Endothelial cell of umbilical vein (primary cell): ENCODE data around the gene INTS1. TPM values are rescaled to one million over a fixed set of nuclear protein-coding genes. Genes with fewer than 3 reads are reported as not detected.

ENCODE experiments used
- BruUV-seq: library from RNA; stranded (reverse); fragments of 400-500 nt; replicated peaks from 2 replicates; lab custom pipeline; 2021; lab: Mats Ljungman, UMichigan
- CTCF ChIA-PET: fragments of 300-600, 350-600 bp; sonication (Branson Sonifier 250); formaldehyde crosslinking; loops from one replicate; lab custom pipeline; 2021; ENCODE audit warnings: antibody characterized with exemption, inconsistent platforms; lab: Charles Lee
- POLR2A ChIA-PET: fragments of 300-600, 350-600 bp; sonication (Branson Sonifier 250); formaldehyde crosslinking; loops from one replicate; lab custom pipeline; 2021; ENCODE audit warnings: antibody characterized with exemption, inconsistent platforms; lab: Charles Lee
- DNase-seq: peaks from one replicate; pipeline ENCODE4 v3.0.0-alpha.2; 2011; ENCODE audit warnings: low read depth, low spot score
- FAIRE-seq: peaks from 2 replicates; lab custom pipeline; 2011; peaks lifted over from hg19 to GRCh38; lab: Jason Lieb, UNC
- H2AFZ ChIP-seq: 2 replicates; pipeline ENCODE4 v1.6.0; 2012; ENCODE audit warnings: low read depth, low read length, control low read depth, inconsistent platforms
- H3K27ac ChIP-seq: 2 replicates; pipeline ENCODE4 v1.5.1; 2011; ENCODE audit warnings: low read depth, mild to moderate bottlenecking, control low read depth, low read length, moderate library complexity; ENCODE audit not compliant: insufficient read depth
- H3K27me3 ChIP-seq, 2 experiments: 2 replicates each; pipeline versions ENCODE4 v1.6.0 to v1.6.1; 2011; ENCODE audit warnings: low read length in 2 of 2, mixed read lengths in 1 of 2; ENCODE audit not compliant: control insufficient read depth in 2 of 2, insufficient read depth in 2 of 2
- H3K36me3 ChIP-seq, 2 experiments: 2 replicates in 1 of 2; 3 replicates in 1 of 2; pipeline ENCODE4 v1.5.1; 2011; ENCODE audit warnings: low read length in 2 of 2, mild to moderate bottlenecking in 1 of 2, moderate library complexity in 1 of 2; ENCODE audit not compliant: control insufficient read depth in 2 of 2, insufficient read depth in 2 of 2; ENCODE audit errors: extremely low read depth in 1 of 2
- H3K4me1 ChIP-seq: 3 replicates; pipeline ENCODE4 v1.5.1; 2011; ENCODE audit warnings: mild to moderate bottlenecking, low read length; ENCODE audit not compliant: control insufficient read depth, insufficient read depth; ENCODE audit errors: extremely low read depth
- H3K4me2 ChIP-seq: 2 replicates; pipeline ENCODE4 v1.6.1; 2011; ENCODE audit warnings: low read length, control low read depth, mixed read lengths; ENCODE audit not compliant: insufficient read depth
- H3K4me3 ChIP-seq, 3 experiments: fragments of 200-600 bp in 1 of 3; sonication (generic), shearing (Covaris generic) in 1 of 3; replicated peaks in 1 of 3; 2 replicates each; pipeline ENCODE4 v1.5.1; 2011 to 2016; ENCODE audit warnings: control low read depth in 3 of 3, low read length in 3 of 3, mild to moderate bottlenecking in 2 of 3, inconsistent platforms in 1 of 3, low read depth in 1 of 3, moderate library complexity in 1 of 3; ENCODE audit not compliant: insufficient read depth in 1 of 3
- H3K79me2 ChIP-seq: 2 replicates; pipeline ENCODE4 v1.6.0; 2012; ENCODE audit warnings: low read length, inconsistent platforms; ENCODE audit not compliant: control insufficient read depth, insufficient read depth
- H3K9ac ChIP-seq: replicated peaks from 2 replicates; pipeline ENCODE3; 2011; ENCODE audit warnings: low read length, control low read depth; ENCODE audit not compliant: insufficient read depth; ENCODE audit errors: extremely low read depth
- H3K9me1 ChIP-seq: replicated peaks from 3 replicates; pipeline ENCODE4 v1.6.0; 2011; ENCODE audit warnings: mild to moderate bottlenecking, low read length; ENCODE audit not compliant: control insufficient read depth, insufficient read depth; ENCODE audit errors: extremely low read depth
- H3K9me3 ChIP-seq: replicated peaks from 2 replicates; pipeline ENCODE4 v1.5.1; 2012; ENCODE audit warnings: low read length, inconsistent platforms; ENCODE audit not compliant: control insufficient read depth, insufficient read depth
- H4K20me1 ChIP-seq: replicated peaks from 2 replicates; pipeline ENCODE3; 2011; ENCODE audit warnings: mild to moderate bottlenecking, low read length; ENCODE audit not compliant: control insufficient read depth, insufficient read depth; ENCODE audit errors: extremely low read depth
- EZH2 ChIP-seq: IDR thresholded peaks from 2 replicates; pipeline ENCODE4 v1.6.1; 2012; ENCODE audit warnings: borderline replicate concordance, low read depth, mild to moderate bottlenecking, moderate library complexity, low read length, inconsistent platforms; ENCODE audit not compliant: severe bottlenecking
- FOS ChIP-seq: IDR thresholded peaks from 2 replicates; pipeline ENCODE4 v1.6.1; 2011; ENCODE audit warnings: mild to moderate bottlenecking, low read length, moderate library complexity, borderline replicate concordance; ENCODE audit not compliant: insufficient read depth
- GATA2 ChIP-seq: IDR thresholded peaks from 2 replicates; pipeline ENCODE4 v1.7.0; 2011; ENCODE audit warnings: low read depth, mild to moderate bottlenecking, moderate library complexity, mixed read lengths, low read length; ENCODE audit not compliant: insufficient read length, insufficient read depth
- JUN ChIP-seq: IDR thresholded peaks from 2 replicates; pipeline ENCODE4 v1.6.1; 2011; ENCODE audit warnings: borderline replicate concordance, low read depth; ENCODE audit not compliant: insufficient read length, insufficient read depth
- MYC ChIP-seq: IDR thresholded peaks from one replicate; pipeline ENCODE4 v1.6.1; 2011; ENCODE audit warnings: mild to moderate bottlenecking, low read depth, low read length
- POLR2A ChIP-seq: IDR thresholded peaks from 2 replicates; pipeline ENCODE4 v1.6.1; 2012; ENCODE audit warnings: low read depth, mild to moderate bottlenecking, control low read depth, low read length
- POLR2AphosphoS5 ChIP-seq: IDR thresholded peaks from 2 replicates; pipeline ENCODE4 v1.6.1; 2012; ENCODE audit warnings: low read depth, mild to moderate bottlenecking, control low read depth, low read length, moderate library complexity; ENCODE audit not compliant: insufficient read depth
- dilution Hi-C: fragments of 300-500 bp; cut with MboI; formaldehyde crosslinking; loops from one replicate; pipeline ENCODE4 v1.15.0; 2019; ENCODE audit warnings: low sequenced_read_pairs; ENCODE audit not compliant: extremely low pct_ligation_motif_present
- intact Hi-C: fragments of 100-400 bp; cut with micrococcal nuclease; formaldehyde crosslinking; loops from one replicate; pipeline ENCODE4 v1.10.0; 2022
- polyA plus RNA-seq, 4 experiments: library from polyadenylated mRNA; depleted of rRNA in 3 of 4; stranded (reverse) in 3 of 4; unstranded in 1 of 4; fragments of >200 nt; gene quantifications; 2 replicates each; pipeline versions ENCODE4 v1.2.1 to v1.2.3, GENCODE V29; 2011 to 2012; ENCODE audit warnings: missing spikeins in 1 of 4
- total RNA-seq: library from RNA; stranded (reverse); gene quantifications from 2 replicates; pipeline ENCODE4 v1.2.3, GENCODE V29; 2021
- TF ChIP-seq, protein P1 (sequence below): IDR thresholded peaks from 2 replicates; pipeline ENCODE4 v1.6.1; 2011; ENCODE audit not compliant: insufficient read depth, insufficient read length
- TF ChIP-seq, protein P2 (sequence below), 2 donors: IDR thresholded peaks; 1 replicate in 1 of 2; 2 replicates in 1 of 2; pipeline ENCODE4 v1.5.1; 2011; ENCODE audit warnings: low read length in 2 of 2, mild to moderate bottlenecking in 2 of 2, moderate library complexity in 2 of 2, control low read depth in 1 of 2, inconsistent platforms in 1 of 2, low read depth in 1 of 2; ENCODE audit not compliant: insufficient read depth in 1 of 2; ENCODE audit errors: extremely low read depth in 1 of 2

The INTS1 gene
- total and polyA plus RNA-seq, 2 donors (not counting 3 experiments of a cell fraction or from before 2014, with no cell fraction given): 57.8 to 116 TPM

DNA sequence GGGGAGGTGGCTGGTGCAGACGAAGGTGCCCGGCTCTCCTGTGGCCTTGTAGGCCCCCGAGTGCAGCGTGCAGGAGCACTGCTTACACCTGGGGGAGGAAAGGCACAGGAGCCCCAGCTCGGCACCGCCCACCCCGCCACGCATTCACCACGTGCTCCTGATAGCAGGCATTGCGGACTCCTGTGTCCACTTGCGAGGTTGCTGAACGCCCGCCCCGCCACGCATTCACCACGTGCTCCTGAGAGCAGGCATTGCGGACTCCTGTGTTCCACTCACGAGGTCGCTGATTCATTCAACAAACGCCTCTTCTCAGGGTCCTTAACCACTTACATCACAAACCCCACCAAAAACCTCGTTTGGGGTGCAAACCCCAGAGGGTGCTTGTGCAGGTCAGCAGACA, 58.8 kb downstream of the INTS1 start:
- no peak overlapping the region for H2AFZ ChIP-seq
- no TSS peak for BruUV-seq
- no peak for TF ChIP-seq FOS
- TF ChIP-seq POLR2A: no peak
- TF ChIP-seq GATA2: no peak
- TF ChIP-seq POLR2AphosphoS5: no peak
- TF ChIP-seq, protein P1, sequence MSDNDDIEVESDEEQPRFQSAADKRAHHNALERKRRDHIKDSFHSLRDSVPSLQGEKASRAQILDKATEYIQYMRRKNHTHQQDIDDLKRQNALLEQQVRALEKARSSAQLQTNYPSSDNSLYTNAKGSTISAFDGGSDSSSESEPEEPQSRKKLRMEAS: no peak
- TF ChIP-seq MYC: no peak
- TF ChIP-seq EZH2: no peak
- TF ChIP-seq, protein P2, sequence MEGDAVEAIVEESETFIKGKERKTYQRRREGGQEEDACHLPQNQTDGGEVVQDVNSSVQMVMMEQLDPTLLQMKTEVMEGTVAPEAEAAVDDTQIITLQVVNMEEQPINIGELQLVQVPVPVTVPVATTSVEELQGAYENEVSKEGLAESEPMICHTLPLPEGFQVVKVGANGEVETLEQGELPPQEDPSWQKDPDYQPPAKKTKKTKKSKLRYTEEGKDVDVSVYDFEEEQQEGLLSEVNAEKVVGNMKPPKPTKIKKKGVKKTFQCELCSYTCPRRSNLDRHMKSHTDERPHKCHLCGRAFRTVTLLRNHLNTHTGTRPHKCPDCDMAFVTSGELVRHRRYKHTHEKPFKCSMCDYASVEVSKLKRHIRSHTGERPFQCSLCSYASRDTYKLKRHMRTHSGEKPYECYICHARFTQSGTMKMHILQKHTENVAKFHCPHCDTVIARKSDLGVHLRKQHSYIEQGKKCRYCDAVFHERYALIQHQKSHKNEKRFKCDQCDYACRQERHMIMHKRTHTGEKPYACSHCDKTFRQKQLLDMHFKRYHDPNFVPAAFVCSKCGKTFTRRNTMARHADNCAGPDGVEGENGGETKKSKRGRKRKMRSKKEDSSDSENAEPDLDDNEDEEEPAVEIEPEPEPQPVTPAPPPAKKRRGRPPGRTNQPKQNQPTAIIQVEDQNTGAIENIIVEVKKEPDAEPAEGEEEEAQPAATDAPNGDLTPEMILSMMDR (IDR thresholded peaks at IDR 0.05; ENCODE audit: extremely low read depth in 1 of 2, insufficient read depth in 1 of 2, low read depth in 1 of 2, low read length in 2 of 2): no peak
- TF ChIP-seq JUN: no peak
- CTCF ChIA-PET: no interaction called here
- no peaks in the 10 kb centered on the region for H3K9me3 ChIP-seq
- no peaks in the 10 kb centered on the region for H3K27me3 ChIP-seq
- DNase-seq (no peak), FAIRE-seq (no peak)
- H3K27ac ChIP-seq: no peak overlapping the region
- no peak overlapping the region for H3K4me2 ChIP-seq
- H4K20me1 ChIP-seq: no peaks in the 10 kb centered on the region
- intact Hi-C loops: no loop called here
- POLR2A ChIA-PET: no interaction called here
- H3K4me3 ChIP-seq: no peak overlapping the region
- dilution Hi-C loops: no loop called here
- no peak overlapping the region for H3K9ac ChIP-seq
- no peaks in the 10 kb centered on the region for H3K79me2 ChIP-seq
- H3K9me1 ChIP-seq: no peaks in the 10 kb centered on the region
- H3K36me3 ChIP-seq: peaks cover 0 to 1% of the 10 kb centered on the region in 2 experiments
- no peaks in the 10 kb centered on the region for H3K4me1 ChIP-seq
